HG03066 (cell line): ENCODE results near the gene CCDC171.
"Not testable (repeated sequence)": the region's sequence is repeated elsewhere in the genome, so short reads cannot be mapped to it uniquely, and the experiment has no call there.

Source experiments
- ATAC-seq: cut with Tn5 transposase; IDR thresholded peaks from one replicate; pipeline ENCODE4 v1.9.1; 2021; ENCODE audit warnings: low read depth; ENCODE audit not compliant: unreplicated experiment

CCDC171 gene

GRCh38 chr9:15670894-15671293 is 118.1 kb downstream of the CCDC171 start:
- peak; percentile 83 for ATAC-seq

- no peak for ATAC-seq
Measured at GRCh38 chr9:15693701-15694100, 140.9 kb downstream of the CCDC171 start.

- ATAC-seq, result no peak
Measured at GRCh38 chr9:15696979-15697378, 144.1 kb downstream of the CCDC171 start.

GRCh38 chr9:15697446-15697851 is 144.6 kb downstream of the CCDC171 start:
- ATAC-seq, result no peak

- not testable (repeated sequence) for ATAC-seq
Measured at GRCh38 chr9:15699876-15700559, 147.2 kb downstream of the CCDC171 start.

- no peak for ATAC-seq
Measured at GRCh38 chr9:15707000-15707399, 154.2 kb downstream of the CCDC171 start.

- no peak for ATAC-seq
Measured at GRCh38 chr9:15711531-15711930, 158.7 kb downstream of the CCDC171 start.

GRCh38 chr9:15711931-15712330 is 159.1 kb downstream of the CCDC171 start:
- ATAC-seq, result no peak

- no peak for ATAC-seq
Measured at GRCh38 chr9:15714746-15715145, 161.9 kb downstream of the CCDC171 start.

- ATAC-seq, result no peak
Measured at GRCh38 chr9:15717290-15717967, 164.6 kb downstream of the CCDC171 start.

GRCh38 chr9:15718423-15718822 is 165.6 kb downstream of the CCDC171 start:
- no peak for ATAC-seq

- ATAC-seq, result no peak
Measured at GRCh38 chr9:15720861-15721260, 168.0 kb downstream of the CCDC171 start.

- ATAC-seq, result no peak
Measured at GRCh38 chr9:15722888-15723287, 170.0 kb downstream of the CCDC171 start.

GRCh38 chr9:15724016-15724415 is 171.2 kb downstream of the CCDC171 start:
- ATAC-seq, result no peak

GRCh38 chr9:15724612-15725011 is 171.8 kb downstream of the CCDC171 start:
- ATAC-seq, result no peak

GRCh38 chr9:15725953-15726352 is 173.1 kb downstream of the CCDC171 start:
- no peak for ATAC-seq

- no peak for ATAC-seq
Measured at GRCh38 chr9:15729507-15729906, 176.7 kb downstream of the CCDC171 start.

GRCh38 chr9:15735083-15735857 is 182.4 kb downstream of the CCDC171 start:
- ATAC-seq, result no peak

GRCh38 chr9:15736569-15736968 is 183.7 kb downstream of the CCDC171 start:
- no peak for ATAC-seq

- ATAC-seq, result no peak
Measured at GRCh38 chr9:15738011-15738410, 185.2 kb downstream of the CCDC171 start.

- no peak for ATAC-seq
Measured at GRCh38 chr9:15741015-15741414, 188.2 kb downstream of the CCDC171 start.
